ENCODE measurements around the gene SIN3B.

SIN3B gene

DNA sequence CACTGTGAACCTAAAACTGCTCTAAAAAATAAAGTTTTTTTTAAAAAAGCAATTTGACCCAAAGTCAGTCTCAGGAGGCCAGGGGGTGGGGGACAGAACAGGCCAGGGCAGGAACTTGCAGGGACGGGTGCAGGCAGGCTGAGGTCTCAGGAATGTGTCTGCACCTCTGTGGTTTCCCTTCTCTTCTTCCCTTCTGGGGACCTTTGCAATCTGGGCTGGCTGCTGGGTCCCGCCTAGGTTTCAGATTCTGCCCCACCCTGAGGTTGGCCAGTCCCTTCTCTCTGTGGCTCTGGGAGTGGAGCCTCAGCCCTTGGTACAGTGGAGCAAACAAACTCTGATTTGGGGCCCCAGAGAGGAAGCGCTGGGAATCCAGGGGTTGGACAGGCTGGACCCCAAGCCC lies 54.3 kb downstream of the SIN3B start:
- Histone ChIP-seq H3K4me3 (ENCODE audit: low read depth, low read length, poor library complexity, severe bottlenecking) (no peak overlapping the region), H3K9ac (ENCODE audit: low read length) (no peak overlapping the region), H3K27ac (ENCODE audit: low read depth, low read length, poor library complexity, severe bottlenecking) (no peak overlapping the region), H3K36me3 (ENCODE audit: insufficient read depth, low read length) (peaks cover 19% of the 10 kb centered on the region), H3K27me3 (ENCODE audit: insufficient read depth, low read length) (no peaks in the 10 kb centered on the region), H2AFZ (ENCODE audit: low read length) (no peak overlapping the region), H3K4me1 (ENCODE audit: insufficient read depth, low read length, severe bottlenecking) (no peaks in the 10 kb centered on the region), H3K4me2 (ENCODE audit: low read length) (no peak overlapping the region), H3K9me3 (ENCODE audit: low read length) (peaks cover 13% of the 10 kb centered on the region; the same call in 1 of the 2 replicates), H3K79me2 (ENCODE audit: insufficient read depth, low read length) (no peaks in the 10 kb centered on the region), H3F3A (ENCODE audit: insufficient read depth, low read length) (no peaks in the 10 kb centered on the region), H4K20me1 (ENCODE audit: insufficient read depth, low read length) (no peaks in the 10 kb centered on the region), H3K9me2 (ENCODE audit: low read depth, low read length) (no peaks in the 10 kb centered on the region)
- TF ChIP-seq, protein P1, sequence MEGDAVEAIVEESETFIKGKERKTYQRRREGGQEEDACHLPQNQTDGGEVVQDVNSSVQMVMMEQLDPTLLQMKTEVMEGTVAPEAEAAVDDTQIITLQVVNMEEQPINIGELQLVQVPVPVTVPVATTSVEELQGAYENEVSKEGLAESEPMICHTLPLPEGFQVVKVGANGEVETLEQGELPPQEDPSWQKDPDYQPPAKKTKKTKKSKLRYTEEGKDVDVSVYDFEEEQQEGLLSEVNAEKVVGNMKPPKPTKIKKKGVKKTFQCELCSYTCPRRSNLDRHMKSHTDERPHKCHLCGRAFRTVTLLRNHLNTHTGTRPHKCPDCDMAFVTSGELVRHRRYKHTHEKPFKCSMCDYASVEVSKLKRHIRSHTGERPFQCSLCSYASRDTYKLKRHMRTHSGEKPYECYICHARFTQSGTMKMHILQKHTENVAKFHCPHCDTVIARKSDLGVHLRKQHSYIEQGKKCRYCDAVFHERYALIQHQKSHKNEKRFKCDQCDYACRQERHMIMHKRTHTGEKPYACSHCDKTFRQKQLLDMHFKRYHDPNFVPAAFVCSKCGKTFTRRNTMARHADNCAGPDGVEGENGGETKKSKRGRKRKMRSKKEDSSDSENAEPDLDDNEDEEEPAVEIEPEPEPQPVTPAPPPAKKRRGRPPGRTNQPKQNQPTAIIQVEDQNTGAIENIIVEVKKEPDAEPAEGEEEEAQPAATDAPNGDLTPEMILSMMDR (IDR thresholded peaks at IDR 0.05; ENCODE audit: low read length), result no peak
- TF ChIP-seq EZH2 (IDR thresholded peaks at IDR 0.05; ENCODE audit: borderline replicate concordance, low read length), result no peak

DNA sequence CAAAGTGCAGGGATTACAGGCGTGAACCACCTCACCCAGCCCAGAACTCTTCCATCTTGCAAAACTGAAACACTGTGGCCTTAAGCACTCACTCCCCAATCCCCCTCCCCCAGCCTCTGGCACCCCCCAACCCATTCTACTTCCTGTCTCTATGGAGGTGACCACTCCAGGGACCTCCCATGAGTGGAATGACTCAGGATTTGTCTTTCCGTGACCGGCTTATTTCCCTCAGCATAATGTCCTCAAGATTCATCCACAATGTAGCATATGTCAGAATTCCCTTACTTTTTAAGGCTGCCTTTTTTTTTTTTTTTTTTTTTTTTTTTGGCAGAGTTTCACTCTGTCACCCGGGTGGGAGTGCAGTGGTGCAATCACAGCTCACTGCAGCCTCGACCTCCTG lies 56.0 kb downstream of the SIN3B start:
- Histone ChIP-seq H3K9me3 (ENCODE audit: low read length) (peaks cover 13% of the 10 kb centered on the region; the same call in 1 of the 2 replicates), H2AFZ (ENCODE audit: low read length) (no peak overlapping the region), H3K4me2 (ENCODE audit: low read length) (no peak overlapping the region), H3K79me2 (ENCODE audit: insufficient read depth, low read length) (no peaks in the 10 kb centered on the region), H4K20me1 (ENCODE audit: insufficient read depth, low read length) (no peaks in the 10 kb centered on the region), H3K9me2 (ENCODE audit: low read depth, low read length) (no peaks in the 10 kb centered on the region), H3K4me1 (ENCODE audit: insufficient read depth, low read length, severe bottlenecking) (no peaks in the 10 kb centered on the region), H3K36me3 (ENCODE audit: insufficient read depth, low read length) (peaks cover 4% of the 10 kb centered on the region), H3K9ac (ENCODE audit: low read length) (no peak overlapping the region), H3K27me3 (ENCODE audit: insufficient read depth, low read length) (no peaks in the 10 kb centered on the region), H3K27ac (ENCODE audit: low read depth, low read length, poor library complexity, severe bottlenecking) (no peak overlapping the region), H3K4me3 (ENCODE audit: low read depth, low read length, poor library complexity, severe bottlenecking) (no peak overlapping the region), H3F3A (ENCODE audit: insufficient read depth, low read length) (no peaks in the 10 kb centered on the region)
- TF ChIP-seq EZH2 (IDR thresholded peaks at IDR 0.05; ENCODE audit: borderline replicate concordance, low read length), result no peak
- TF ChIP-seq, protein P1 (IDR thresholded peaks at IDR 0.05; ENCODE audit: low read length), result no peak

GRCh38 chr19:16886305-16886880 lies 57.2 kb downstream of the SIN3B start:
- no peak for TF ChIP-seq EZH2 (IDR thresholded peaks at IDR 0.05; ENCODE audit: borderline replicate concordance, low read length)
- TF ChIP-seq, protein P1 (IDR thresholded peaks at IDR 0.05; ENCODE audit: low read length), result no peak
- H3K9ac ChIP-seq (ENCODE audit: low read length), result no peak overlapping the region
- H3K79me2 ChIP-seq (ENCODE audit: insufficient read depth, low read length), result no peaks in the 10 kb centered on the region
- H3K4me3 ChIP-seq (ENCODE audit: low read depth, low read length, poor library complexity, severe bottlenecking), result no peak overlapping the region
- no peak overlapping the region for H3K4me2 ChIP-seq (ENCODE audit: low read length)
- no peaks in the 10 kb centered on the region for H3F3A ChIP-seq (ENCODE audit: insufficient read depth, low read length)
- no peaks in the 10 kb centered on the region for H4K20me1 ChIP-seq (ENCODE audit: insufficient read depth, low read length)
- no peaks in the 10 kb centered on the region for H3K36me3 ChIP-seq (ENCODE audit: insufficient read depth, low read length)
- H3K27me3 ChIP-seq (ENCODE audit: insufficient read depth, low read length), result no peaks in the 10 kb centered on the region
- H3K9me2 ChIP-seq (ENCODE audit: low read depth, low read length), result no peaks in the 10 kb centered on the region
- no peaks in the 10 kb centered on the region for H3K4me1 ChIP-seq (ENCODE audit: insufficient read depth, low read length, severe bottlenecking)
- H3K9me3 ChIP-seq (ENCODE audit: low read length), result peaks cover 7% of the 10 kb centered on the region; the same call in 1 of the 2 replicates
- H2AFZ ChIP-seq (ENCODE audit: low read length), result no peak overlapping the region
- no peak overlapping the region for H3K27ac ChIP-seq (ENCODE audit: low read depth, low read length, poor library complexity, severe bottlenecking)
